CD4-positive, alpha-beta T cell treated with Interleukin-2 at 100 ng/mL for 4 hours (primary cell): ENCODE measurements around the gene SH2B3.

Source experiments
- DNase-seq: peaks from one replicate; pipeline ENCODE4 v3.0.0-alpha.2; 2020; ENCODE audit warnings: low spot score

SH2B3 gene

GRCh38 chr12:111444314-111444924 lies 38.7 kb downstream of the SH2B3 start:
- DNase-seq: no peak

GRCh38 chr12:111444925-111445725 lies 39.4 kb downstream of the SH2B3 start:
- DNase-seq: peak; percentile 87

- DNase-seq: no peak
These were observed 40.2 kb downstream of the SH2B3 start for GRCh38 chr12:111445726-111446581.

- DNase-seq: no peak
These were observed 41.2 kb downstream of the SH2B3 start for GRCh38 chr12:111446631-111447570.

GRCh38 chr12:111447571-111448265 lies 42.0 kb downstream of the SH2B3 start:
- DNase-seq: no peak

GRCh38 chr12:111448266-111448830 lies 42.6 kb downstream of the SH2B3 start:
- DNase-seq: no peak

- DNase-seq: no peak
These were observed 43.4 kb downstream of the SH2B3 start for GRCh38 chr12:111448846-111449790.

- no peak for DNase-seq
These were observed 45.0 kb downstream of the SH2B3 start for GRCh38 chr12:111450676-111451075.

- DNase-seq: no peak
These were observed 45.5 kb downstream of the SH2B3 start for GRCh38 chr12:111451232-111451631.

GRCh38 chr12:111451649-111452129 lies 46.0 kb downstream of the SH2B3 start:
- DNase-seq: peak; percentile 76

- no peak for DNase-seq
These were observed 47.6 kb downstream of the SH2B3 start for GRCh38 chr12:111453071-111453989.

GRCh38 chr12:111454311-111454710 lies 48.6 kb downstream of the SH2B3 start:
- DNase-seq: no peak

- no peak for DNase-seq
These were observed 49.2 kb downstream of the SH2B3 start for GRCh38 chr12:111454716-111455447.

GRCh38 chr12:111455448-111456320 lies 50.0 kb downstream of the SH2B3 start:
- DNase-seq: no peak

GRCh38 chr12:111457071-111457470 lies 51.3 kb downstream of the SH2B3 start:
- no peak for DNase-seq

- DNase-seq: no peak
These were observed 51.9 kb downstream of the SH2B3 start for GRCh38 chr12:111457577-111457976.
